GM23248 (cell line): ENCODE data around the gene PHC2.

Source experiments
- EZH2 ChIP-seq: fragments of 200-600 bp; sonication (generic); IDR thresholded peaks from 2 replicates; pipeline ENCODE4 v1.6.1; 2018; ENCODE audit warnings: antibody characterized with exemption, mild to moderate bottlenecking; ENCODE audit not compliant: insufficient read depth, poor library complexity, severe bottlenecking
- EZH2phosphoT487 ChIP-seq: fragments of 200-600 bp; sonication (generic); IDR thresholded peaks from 2 replicates; pipeline ENCODE4 v1.6.1; 2018; ENCODE audit warnings: antibody characterized with exemption, moderate library complexity, mild to moderate bottlenecking, low read depth; ENCODE audit not compliant: insufficient read depth

GRCh38 chr1:33375316-33375715, 55.6 kb downstream of the PHC2 start:
- TF ChIP-seq EZH2 = no peak
- no peak for TF ChIP-seq EZH2phosphoT487
